Panc1 (cell line): ENCODE measurements around the gene ATP10A. TPM values are rescaled to one million over a fixed set of nuclear protein-coding genes. Genes with fewer than 3 reads are reported as not detected.

Experiments
- ATAC-seq: fragments of 200-7000 bp; cut with Tn5 transposase; 2 replicates; pipeline ENCODE4 v1.9.1; 2020; ENCODE audit warnings: mild to moderate bottlenecking, moderate library complexity
- BruUV-seq: library from RNA; stranded (reverse); fragments of 400-500 nt; replicated peaks from 2 replicates; lab custom pipeline; 2021; lab: Mats Ljungman, UMichigan
- CTCF ChIA-PET: fragments of 300-600 bp; sonication (Branson Sonifier 250); formaldehyde crosslinking; loops from one replicate; lab custom pipeline; 2022; ENCODE audit warnings: antibody characterized with exemption; lab: Charles Lee
- POLR2A ChIA-PET: fragments of 300-600 bp; sonication (Branson Sonifier 250); formaldehyde crosslinking; loops from one replicate; lab custom pipeline; 2022; ENCODE audit warnings: antibody characterized with exemption; lab: Charles Lee
- DNase-seq: peaks from one replicate; pipeline ENCODE4 v3.0.0-alpha.2; 2010; ENCODE audit warnings: low read depth, low spot score
- H3K27ac ChIP-seq: 2 replicates; pipeline ENCODE4 v1.5.1; 2011; ENCODE audit warnings: mild to moderate bottlenecking, low read length, inconsistent platforms
- H3K27me3 ChIP-seq: fragments of 200-500 bp; sonication (Bioruptor generic); 2 replicates; pipeline ENCODE4 v1.6.0; 2014; ENCODE audit warnings: low read length, inconsistent platforms; ENCODE audit not compliant: control insufficient read depth, insufficient read depth
- H3K36me3 ChIP-seq: fragments of 200-500 bp; sonication (Bioruptor generic); 2 replicates; pipeline ENCODE4 v1.5.1; 2014; ENCODE audit warnings: inconsistent platforms, mild to moderate bottlenecking, low read length, moderate library complexity; ENCODE audit not compliant: control insufficient read depth, insufficient read depth
- H3K4me1 ChIP-seq: 2 replicates; pipeline ENCODE4 v1.5.1; 2011; ENCODE audit warnings: inconsistent platforms, mild to moderate bottlenecking, low read length, moderate library complexity; ENCODE audit not compliant: control insufficient read depth, insufficient read depth
- H3K4me3 ChIP-seq, 2 experiments: 2 replicates each; pipeline ENCODE4 v1.5.1; 2011 to 2012; ENCODE audit warnings: low read depth in 2 of 2, low read length in 2 of 2, mild to moderate bottlenecking in 2 of 2, inconsistent platforms in 1 of 2, moderate library complexity in 1 of 2
- H3K9me3 ChIP-seq: fragments of 200-500 bp; sonication (Bioruptor generic); 2 replicates; pipeline ENCODE4 v1.5.1; 2014; ENCODE audit warnings: low read depth, mild to moderate bottlenecking, inconsistent platforms, low read length, moderate library complexity; ENCODE audit not compliant: control insufficient read depth, insufficient read depth
- POLR2AphosphoS5 ChIP-seq: IDR thresholded peaks from 2 replicates; pipeline ENCODE4 v1.6.1; 2012; ENCODE audit warnings: mild to moderate bottlenecking, low read depth, low read length, moderate library complexity
- SIN3A ChIP-seq: IDR thresholded peaks from 2 replicates; pipeline ENCODE4 v1.6.1; 2012; ENCODE audit warnings: low read depth, mild to moderate bottlenecking, low read length, moderate library complexity, borderline replicate concordance; ENCODE audit not compliant: insufficient read depth
- TCF7L2 ChIP-seq: IDR thresholded peaks from 2 replicates; pipeline ENCODE4 v1.6.1; 2011; ENCODE audit warnings: mild to moderate bottlenecking, low read depth, low read length, inconsistent platforms
- in situ Hi-C: cut with HindIII; loops from 2 replicates; pipeline ENCODE4 v1.10.0; 2016; ENCODE audit warnings: low sequenced_read_pairs, low pct_unique_long_range_greater_than_20kb
- intact Hi-C: fragments of 100-400 bp; cut with micrococcal nuclease; formaldehyde crosslinking; loops from one replicate; pipeline ENCODE4 v1.10.0; 2022; ENCODE audit not compliant: unreplicated experiment
- total RNA-seq: library from RNA; stranded (reverse); gene quantifications from one replicate; pipeline ENCODE4 v1.2.1, GENCODE V29; 2021; ENCODE audit not compliant: unreplicated experiment
- TF ChIP-seq, protein P1 (sequence below), 2 experiments: IDR thresholded peaks; 2 replicates each; pipeline ENCODE4 v1.6.1; 2011 to 2012; ENCODE audit warnings: low read depth in 2 of 2, control low read depth in 1 of 2, low read length in 1 of 2, mild to moderate bottlenecking in 1 of 2, moderate library complexity in 1 of 2; ENCODE audit not compliant: insufficient read depth in 1 of 2

Gene ATP10A
- total RNA-seq, 1 experiment from 2014 or later = 0.31 TPM

DNA sequence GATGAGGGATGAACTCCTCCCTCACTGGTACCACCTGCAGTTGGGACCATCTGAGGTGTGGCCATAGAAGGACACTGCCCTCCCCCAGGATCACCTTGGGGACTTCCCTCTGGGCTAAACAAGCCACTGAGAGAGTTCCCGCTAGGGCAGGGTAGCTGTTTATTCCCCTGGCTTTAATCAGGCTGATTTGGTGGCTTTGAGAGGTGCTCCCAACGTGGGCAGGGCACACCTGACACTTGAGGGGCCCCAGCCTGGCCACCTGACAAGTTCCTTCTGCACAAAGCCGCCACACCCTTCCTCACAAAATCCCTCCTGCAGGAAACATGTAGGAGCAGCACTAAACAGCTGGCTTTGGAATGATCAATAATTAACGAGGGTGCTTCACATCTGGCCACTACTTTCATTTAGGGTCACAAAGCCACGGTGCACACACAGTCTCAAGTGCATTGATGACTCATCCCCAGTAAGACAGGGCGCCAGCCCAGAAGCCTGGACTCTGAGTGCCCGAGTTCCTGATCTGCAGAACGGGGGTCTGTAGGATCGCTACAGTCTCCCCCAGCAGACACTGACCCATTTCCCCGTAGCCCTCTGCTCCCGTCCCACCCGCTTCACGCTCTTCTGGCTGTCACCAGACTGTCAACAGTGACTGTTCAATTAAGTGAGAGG lies 75.1 kb downstream of the ATP10A start:
- Histone ChIP-seq H3K4me3 (no peak overlapping the region), H3K9me3 (no peaks in the 10 kb centered on the region), H3K27ac (no peak overlapping the region), H3K4me1 (no peaks in the 10 kb centered on the region), H3K36me3 (no peaks in the 10 kb centered on the region), H3K27me3 (no peaks in the 10 kb centered on the region)
- no TSS peak for BruUV-seq
- no peak for TF ChIP-seq POLR2AphosphoS5
- TF ChIP-seq TCF7L2 = no peak
- no peak for TF ChIP-seq SIN3A
- TF ChIP-seq, protein P1, sequence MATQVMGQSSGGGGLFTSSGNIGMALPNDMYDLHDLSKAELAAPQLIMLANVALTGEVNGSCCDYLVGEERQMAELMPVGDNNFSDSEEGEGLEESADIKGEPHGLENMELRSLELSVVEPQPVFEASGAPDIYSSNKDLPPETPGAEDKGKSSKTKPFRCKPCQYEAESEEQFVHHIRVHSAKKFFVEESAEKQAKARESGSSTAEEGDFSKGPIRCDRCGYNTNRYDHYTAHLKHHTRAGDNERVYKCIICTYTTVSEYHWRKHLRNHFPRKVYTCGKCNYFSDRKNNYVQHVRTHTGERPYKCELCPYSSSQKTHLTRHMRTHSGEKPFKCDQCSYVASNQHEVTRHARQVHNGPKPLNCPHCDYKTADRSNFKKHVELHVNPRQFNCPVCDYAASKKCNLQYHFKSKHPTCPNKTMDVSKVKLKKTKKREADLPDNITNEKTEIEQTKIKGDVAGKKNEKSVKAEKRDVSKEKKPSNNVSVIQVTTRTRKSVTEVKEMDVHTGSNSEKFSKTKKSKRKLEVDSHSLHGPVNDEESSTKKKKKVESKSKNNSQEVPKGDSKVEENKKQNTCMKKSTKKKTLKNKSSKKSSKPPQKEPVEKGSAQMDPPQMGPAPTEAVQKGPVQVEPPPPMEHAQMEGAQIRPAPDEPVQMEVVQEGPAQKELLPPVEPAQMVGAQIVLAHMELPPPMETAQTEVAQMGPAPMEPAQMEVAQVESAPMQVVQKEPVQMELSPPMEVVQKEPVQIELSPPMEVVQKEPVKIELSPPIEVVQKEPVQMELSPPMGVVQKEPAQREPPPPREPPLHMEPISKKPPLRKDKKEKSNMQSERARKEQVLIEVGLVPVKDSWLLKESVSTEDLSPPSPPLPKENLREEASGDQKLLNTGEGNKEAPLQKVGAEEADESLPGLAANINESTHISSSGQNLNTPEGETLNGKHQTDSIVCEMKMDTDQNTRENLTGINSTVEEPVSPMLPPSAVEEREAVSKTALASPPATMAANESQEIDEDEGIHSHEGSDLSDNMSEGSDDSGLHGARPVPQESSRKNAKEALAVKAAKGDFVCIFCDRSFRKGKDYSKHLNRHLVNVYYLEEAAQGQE (IDR thresholded peaks at IDR 0.05; ENCODE audit: insufficient read depth in 1 of 2, low read depth in 2 of 2, low read length in 1 of 2) = no peak
- ChIA-PET CTCF (no interaction called here), POLR2A (no interaction called here)
- in situ Hi-C loops (no loop called here), intact Hi-C loops (no loop called here)
- ATAC-seq = no peak
- DNase-seq = no peak

DNA sequence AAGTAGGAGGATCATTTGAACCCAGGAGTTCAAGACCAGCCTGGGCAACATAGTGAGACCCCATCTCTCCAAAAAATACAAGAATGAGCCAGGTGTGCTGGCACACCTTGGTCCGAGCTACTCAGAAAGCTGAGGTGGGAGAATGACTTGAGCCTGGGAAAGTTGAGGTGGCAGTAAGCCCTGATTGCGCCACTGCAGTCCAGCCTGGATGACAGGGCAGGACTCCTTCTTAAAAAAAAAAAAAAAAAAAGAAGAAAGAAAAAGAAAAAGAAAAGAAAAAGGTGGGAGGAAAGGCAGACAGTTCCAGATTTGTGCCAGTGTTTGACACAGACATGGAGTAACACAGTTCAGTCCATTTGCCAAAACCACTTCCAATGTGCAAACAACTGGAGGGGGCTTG lies 75.7 kb downstream of the ATP10A start:
- no peaks in the 10 kb centered on the region for H3K27me3 ChIP-seq
- H3K36me3 ChIP-seq = no peaks in the 10 kb centered on the region
- in situ Hi-C loops = no loop called here
- TF ChIP-seq TCF7L2 = no peak
- no peaks in the 10 kb centered on the region for H3K4me1 ChIP-seq
- no peak overlapping the region for H3K27ac ChIP-seq
- CTCF ChIA-PET = no interaction called here
- POLR2A ChIA-PET = no interaction called here
- no peak overlapping the region for H3K4me3 ChIP-seq
- intact Hi-C loops = no loop called here
- BruUV-seq = no TSS peak
- ATAC-seq (no peak), DNase-seq (no peak)
- H3K9me3 ChIP-seq = no peaks in the 10 kb centered on the region

DNA sequence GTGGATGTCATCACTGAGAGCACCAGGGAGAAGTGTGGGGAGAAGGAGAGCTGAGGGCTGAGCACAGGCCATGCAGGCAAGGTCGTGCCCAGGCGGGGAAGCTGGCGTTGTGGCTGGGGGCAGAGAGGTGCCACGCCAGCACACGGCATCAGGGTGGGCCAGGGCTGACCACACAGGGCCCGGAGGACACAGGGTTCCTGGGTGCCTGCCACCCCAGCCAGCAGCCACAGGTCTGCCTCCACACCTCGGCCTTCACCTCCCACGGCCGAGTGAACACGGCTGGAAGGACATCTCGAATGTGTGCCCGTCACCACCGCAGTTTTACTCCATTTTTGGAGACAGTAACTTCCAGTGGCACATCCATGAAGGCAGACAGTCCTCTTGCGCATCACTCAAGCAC lies 77.1 kb downstream of the ATP10A start:
- in situ Hi-C loops (no loop called here), intact Hi-C loops (no loop called here)
- no peaks in the 10 kb centered on the region for H3K4me1 ChIP-seq
- H3K9me3 ChIP-seq = no peaks in the 10 kb centered on the region
- ChIA-PET POLR2A (no interaction called here), CTCF (no interaction called here)
- DNase-seq = no peak
- no peak overlapping the region for H3K27ac ChIP-seq
- BruUV-seq = no TSS peak
- H3K4me3 ChIP-seq = no peak overlapping the region
- H3K36me3 ChIP-seq = no peaks in the 10 kb centered on the region
- no peak for ATAC-seq
- TF ChIP-seq, protein P1 (IDR thresholded peaks at IDR 0.05; ENCODE audit: insufficient read depth in 1 of 2, low read depth in 2 of 2, low read length in 1 of 2) = no peak
- no peak for TF ChIP-seq SIN3A
- TF ChIP-seq POLR2AphosphoS5 = no peak
- TF ChIP-seq TCF7L2 = no peak
- no peaks in the 10 kb centered on the region for H3K27me3 ChIP-seq
